ENCODE results near the gene ZNF521.
"Not testable (repeated sequence)": the region's sequence is repeated elsewhere in the genome, so short reads cannot be mapped to it uniquely, and the experiment has no call there.

ZNF521 gene

GRCh38 chr18:25287106-25287505, 64.9 kb downstream of the ZNF521 start:
- no peak for DNase-seq

DNA sequence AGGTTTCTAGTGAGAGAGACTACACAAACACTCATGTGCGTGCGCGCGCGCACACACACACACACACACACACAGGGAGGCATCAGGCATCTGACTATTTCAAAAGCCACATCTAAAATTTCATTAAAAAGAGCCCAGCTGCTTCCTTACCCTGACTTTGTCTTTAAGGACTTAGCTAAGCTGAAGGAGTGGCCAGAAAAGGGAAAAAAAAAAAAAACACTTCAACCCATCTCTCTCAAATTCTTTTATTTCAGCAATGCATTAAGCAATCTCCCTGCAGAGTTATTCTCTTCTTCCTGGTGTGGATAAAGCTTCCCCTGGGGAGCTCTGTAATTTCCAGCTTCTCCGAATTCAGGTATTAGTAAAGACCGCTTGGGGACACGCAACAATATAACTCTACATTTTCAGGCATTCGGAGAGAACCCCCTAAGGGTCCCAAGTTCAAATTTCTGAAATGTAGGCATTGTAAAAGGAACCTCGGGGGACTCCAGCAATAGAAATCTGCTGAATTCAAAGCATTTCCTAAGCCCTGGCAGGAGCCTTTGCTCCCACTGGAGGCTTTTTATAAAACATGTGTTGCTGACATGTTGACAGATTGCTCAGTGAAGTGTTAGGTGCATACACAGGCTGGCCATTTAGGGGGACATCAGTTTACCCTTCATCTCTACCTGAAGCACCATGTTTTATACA, 67.0 kb downstream of the ZNF521 start:
- DNase-seq, result peak; percentile 50

DNA sequence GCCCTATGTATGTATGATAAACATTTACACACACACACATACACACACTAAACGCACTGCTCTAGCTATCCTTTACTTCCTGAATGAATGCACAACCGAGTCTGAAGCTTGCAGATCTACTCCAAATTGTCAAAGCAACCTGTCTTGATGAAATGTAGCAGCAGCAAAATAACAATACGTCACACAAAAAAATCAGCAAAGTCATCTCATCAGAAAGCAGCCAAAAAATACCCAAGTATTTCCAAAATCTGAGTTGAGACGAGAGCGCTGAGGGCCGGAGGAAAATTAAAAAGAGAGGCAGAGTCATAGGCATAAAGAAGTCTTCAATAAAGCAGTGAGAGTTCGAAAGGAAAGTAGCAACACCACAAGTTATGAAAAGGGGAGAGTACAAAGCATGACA, 67.7 kb downstream of the ZNF521 start:
- DNase-seq, result no peak

- DNase-seq, result no peak
Measured at GRCh38 chr18:25283781-25284180, 68.2 kb downstream of the ZNF521 start.

- no peak for DNase-seq
Measured at GRCh38 chr18:25282896-25283703, 68.9 kb downstream of the ZNF521 start.

DNA sequence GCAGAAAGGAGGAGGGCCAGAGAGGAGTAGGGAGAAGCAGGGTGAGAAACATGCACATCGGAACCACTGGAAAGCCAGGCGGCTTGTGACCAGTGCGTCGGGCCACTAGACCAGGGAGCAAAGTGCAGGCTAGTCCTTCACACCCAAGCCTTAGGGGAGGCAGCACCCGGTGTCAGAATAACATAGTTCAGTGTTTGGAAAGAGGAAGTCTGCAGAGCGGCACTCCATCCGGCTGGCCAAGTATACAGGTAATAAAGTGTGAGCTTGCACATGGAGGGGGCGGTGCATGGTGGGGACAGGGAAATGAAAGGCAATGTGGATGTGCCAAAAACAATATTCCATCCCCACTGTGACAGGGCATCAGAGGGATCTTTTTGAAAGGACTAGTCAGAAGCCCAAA, 69.7 kb downstream of the ZNF521 start:
- peak; percentile 39 for DNase-seq

GRCh38 chr18:25281556-25281955, 70.4 kb downstream of the ZNF521 start:
- no peak for DNase-seq

GRCh38 chr18:25279961-25280360, 72.0 kb downstream of the ZNF521 start:
- DNase-seq, result no peak

- no peak for DNase-seq
Measured at GRCh38 chr18:25279556-25279955, 72.4 kb downstream of the ZNF521 start.

DNA sequence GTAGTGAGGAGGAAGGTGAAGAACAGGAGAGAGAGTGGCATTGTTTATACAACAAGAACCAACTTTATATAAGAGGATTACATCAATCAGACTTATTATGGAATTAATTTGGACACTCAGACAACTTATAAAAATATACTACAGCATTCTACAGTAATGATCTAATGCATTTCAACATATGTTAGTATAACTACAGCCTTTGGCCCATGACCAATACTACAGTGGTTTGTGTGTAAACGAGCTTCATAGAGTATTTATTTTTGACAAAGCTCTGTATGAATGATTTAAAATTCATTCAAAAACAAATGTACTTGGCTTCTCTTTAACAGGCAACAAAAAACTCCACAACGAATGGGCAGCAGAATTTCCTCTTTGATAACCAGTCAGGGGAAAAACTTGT, 72.8 kb downstream of the ZNF521 start:
- no peak for DNase-seq

GRCh38 chr18:25278394-25278793, 73.6 kb downstream of the ZNF521 start:
- DNase-seq, result no peak

GRCh38 chr18:25275412-25276001, 76.5 kb downstream of the ZNF521 start:
- peak; percentile 74 for DNase-seq

DNA sequence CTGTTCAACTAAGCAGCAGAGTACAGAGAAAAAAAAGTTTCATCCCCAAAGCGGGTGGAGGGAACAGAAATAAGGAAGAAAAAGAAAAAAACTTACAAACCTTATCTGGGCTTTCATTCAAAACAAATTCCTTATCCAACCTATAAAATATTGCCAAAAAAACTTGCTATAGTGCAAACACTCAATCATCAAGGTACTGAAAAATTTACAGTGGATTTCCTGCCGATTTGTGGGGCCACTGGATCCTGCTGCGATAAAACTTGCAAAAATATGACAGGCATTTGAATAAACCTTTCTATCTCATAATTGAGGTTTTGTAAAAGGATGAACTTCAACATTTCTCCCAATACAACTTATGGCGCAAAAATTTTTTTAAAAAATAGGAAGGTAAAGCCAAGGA, 77.0 kb downstream of the ZNF521 start:
- no peak for DNase-seq

GRCh38 chr18:25266931-25267527, 84.9 kb downstream of the ZNF521 start:
- not testable (repeated sequence) for DNase-seq

- no peak for DNase-seq
Measured at GRCh38 chr18:25262920-25263319, 89.0 kb downstream of the ZNF521 start.

DNA sequence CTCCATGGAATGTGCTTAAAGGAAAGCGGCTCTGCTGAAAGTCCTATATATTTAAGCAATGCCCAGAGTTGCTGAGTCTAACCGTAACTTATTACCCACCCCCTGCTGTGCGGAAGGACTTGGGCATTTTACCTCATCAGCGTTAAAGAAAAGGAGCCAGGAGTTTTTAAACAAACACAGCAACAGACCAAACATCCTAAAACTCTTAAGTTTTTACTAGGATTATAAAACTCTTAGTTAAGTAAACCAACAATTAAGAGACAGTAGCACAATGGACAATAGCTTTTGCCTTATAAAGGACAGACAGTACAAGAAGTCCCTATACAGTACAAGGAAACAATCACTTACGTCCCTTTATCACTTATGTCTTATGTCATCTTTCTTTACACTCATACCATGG, 90.2 kb downstream of the ZNF521 start:
- no peak for DNase-seq

DNA sequence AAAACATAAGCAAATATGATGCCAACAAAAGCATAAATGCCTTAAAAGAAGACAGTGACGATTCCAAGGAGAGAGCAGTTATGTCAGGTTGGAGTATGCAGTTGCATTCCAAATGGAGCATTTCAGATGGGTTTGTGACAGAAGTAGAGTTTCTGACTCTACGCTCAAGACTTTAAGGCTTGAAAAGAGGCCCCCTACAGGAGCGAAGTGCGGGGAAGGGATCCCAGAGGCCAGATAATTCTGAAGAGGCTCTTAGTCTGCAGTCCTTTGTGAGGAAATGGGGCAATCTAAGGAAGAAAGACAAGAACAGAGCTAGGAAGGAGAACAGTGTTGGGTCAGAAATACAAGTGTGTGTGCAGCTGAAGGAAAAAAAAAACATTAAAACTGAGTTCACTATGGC, 95.5 kb downstream of the ZNF521 start:
- no peak for DNase-seq

GRCh38 chr18:25253779-25254178, 98.2 kb downstream of the ZNF521 start:
- DNase-seq, result no peak

GRCh38 chr18:25253136-25253535, 98.8 kb downstream of the ZNF521 start:
- DNase-seq, result no peak

- no peak for DNase-seq
Measured at GRCh38 chr18:25251068-25251467, 100.9 kb downstream of the ZNF521 start.

- no peak for DNase-seq
Measured at GRCh38 chr18:25250474-25250851, 101.5 kb downstream of the ZNF521 start.

DNA sequence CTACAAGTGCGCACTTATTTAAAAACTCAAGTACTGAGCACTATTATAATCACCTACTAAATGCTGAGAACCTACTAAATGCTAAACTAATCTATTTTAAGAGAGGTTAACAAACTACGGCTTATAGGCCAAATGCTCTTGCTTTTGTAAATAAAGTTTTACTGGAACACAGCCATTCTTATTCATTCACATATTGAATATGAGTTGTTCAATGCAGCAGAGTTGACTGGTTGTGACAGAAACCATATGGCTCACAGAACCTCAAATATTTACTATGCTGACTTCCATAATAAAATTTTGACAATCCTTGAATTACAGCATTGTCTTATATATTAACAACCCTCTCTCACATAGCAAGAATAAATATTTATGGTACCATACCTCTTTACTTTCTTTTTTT, 103.2 kb downstream of the ZNF521 start:
- DNase-seq, result no peak

DNA sequence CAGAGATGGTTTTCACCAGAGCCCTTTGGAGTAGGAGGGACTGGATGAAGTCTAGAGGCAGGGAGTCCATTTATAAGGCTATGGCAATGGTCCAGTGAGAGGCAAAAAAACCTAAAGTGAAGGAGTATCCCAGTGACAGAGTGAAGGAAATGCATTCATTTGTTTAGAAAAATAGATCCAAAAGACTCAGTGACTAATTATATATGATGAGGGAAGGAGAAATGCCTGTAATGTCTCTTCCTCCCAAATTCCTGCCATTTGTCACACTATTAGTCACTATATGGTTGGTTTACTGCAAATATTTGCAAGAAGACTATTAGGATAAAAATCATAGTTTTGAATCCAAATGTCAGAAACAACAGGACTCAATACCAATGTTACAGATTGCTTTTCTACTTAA, 104.2 kb downstream of the ZNF521 start:
- DNase-seq, result no peak
